ENCODE results near the gene MYOM1.

- TF ChIP-seq CTCF (IDR thresholded peaks at IDR 0.05) (no peak), POLR2A (IDR thresholded peaks at IDR 0.05) (no peak)
These were observed 16.7 kb upstream of the MYOM1 start for GRCh38 chr18:3236470-3236869.

Data from thyroid gland (tissue), 4 donors.